Endometrial microvascular endothelial cells (primary cell): Measurements from ENCODE around the gene PCBD2. TPM values are rescaled to one million over a fixed set of nuclear protein-coding genes. Genes with fewer than 3 reads are reported as not detected.

ENCODE experiments used
- total RNA-seq: library from RNA; depleted of rRNA; stranded (reverse); fragments of >200 nt; gene quantifications from one replicate; pipeline ENCODE4 v1.2.3, GENCODE V29; 2015; ENCODE audit errors: inconsistent ontology term

PCBD2 gene
- total RNA-seq, 1 donor from 2014 or later, result 4.1 TPM

Other genes with a start within 250 kb of the PCBD2 start
- gene CAMLG, start 166.6 kb upstream of the PCBD2 start, total RNA-seq, result 22.2 TPM
- 26.3 TPM for gene DDX46, start 146.4 kb upstream of the PCBD2 start, total RNA-seq
- 45.3 TPM for gene C5orf24, start 59.2 kb upstream of the PCBD2 start, total RNA-seq
- 141 TPM for gene TXNDC15, start 30.8 kb upstream of the PCBD2 start, total RNA-seq
- not detected for gene CATSPER3, start 62.8 kb downstream of the PCBD2 start, total RNA-seq
- gene PITX1, start 129.1 kb downstream of the PCBD2 start, total RNA-seq, result not detected